ENCODE data around the gene SND1. TPM values are rescaled to one million over a fixed set of nuclear protein-coding genes. Genes with fewer than 3 reads are reported as not detected.

SND1 gene
- total RNA-seq, 1 experiment from 2014 or later = 139 TPM

DNA sequence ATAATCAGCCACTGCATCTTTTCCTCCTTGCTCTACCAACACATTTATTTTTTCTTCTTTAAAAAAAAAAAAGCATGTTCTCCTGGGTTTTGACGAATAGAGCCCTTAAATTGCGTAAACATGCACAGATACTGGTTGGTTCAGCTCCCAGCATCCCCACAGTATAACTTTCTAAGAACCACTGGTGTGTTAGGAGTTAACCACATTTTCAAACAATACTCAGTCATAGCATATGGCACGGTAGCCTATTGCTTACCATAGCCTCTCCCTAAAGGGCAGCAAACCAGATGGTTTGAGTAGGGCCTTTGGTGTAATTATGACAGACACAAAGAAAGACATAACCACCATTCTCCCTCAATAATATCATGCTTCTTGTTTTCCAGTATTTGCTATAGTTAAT, 234.3 kb downstream of the SND1 start:
- no peak for DNase-seq
- H4K20me1 ChIP-seq (ENCODE audit: low read length) = no peaks in the 10 kb centered on the region
- TF ChIP-seq EZH2 (IDR thresholded peaks at IDR 0.05; ENCODE audit: low read length, unreplicated experiment) = no peak
- no peak for TF ChIP-seq EZH2phosphoT487 (IDR thresholded peaks at IDR 0.05; ENCODE audit: borderline replicate concordance, low read length)
- TF ChIP-seq, protein P1, sequence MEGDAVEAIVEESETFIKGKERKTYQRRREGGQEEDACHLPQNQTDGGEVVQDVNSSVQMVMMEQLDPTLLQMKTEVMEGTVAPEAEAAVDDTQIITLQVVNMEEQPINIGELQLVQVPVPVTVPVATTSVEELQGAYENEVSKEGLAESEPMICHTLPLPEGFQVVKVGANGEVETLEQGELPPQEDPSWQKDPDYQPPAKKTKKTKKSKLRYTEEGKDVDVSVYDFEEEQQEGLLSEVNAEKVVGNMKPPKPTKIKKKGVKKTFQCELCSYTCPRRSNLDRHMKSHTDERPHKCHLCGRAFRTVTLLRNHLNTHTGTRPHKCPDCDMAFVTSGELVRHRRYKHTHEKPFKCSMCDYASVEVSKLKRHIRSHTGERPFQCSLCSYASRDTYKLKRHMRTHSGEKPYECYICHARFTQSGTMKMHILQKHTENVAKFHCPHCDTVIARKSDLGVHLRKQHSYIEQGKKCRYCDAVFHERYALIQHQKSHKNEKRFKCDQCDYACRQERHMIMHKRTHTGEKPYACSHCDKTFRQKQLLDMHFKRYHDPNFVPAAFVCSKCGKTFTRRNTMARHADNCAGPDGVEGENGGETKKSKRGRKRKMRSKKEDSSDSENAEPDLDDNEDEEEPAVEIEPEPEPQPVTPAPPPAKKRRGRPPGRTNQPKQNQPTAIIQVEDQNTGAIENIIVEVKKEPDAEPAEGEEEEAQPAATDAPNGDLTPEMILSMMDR (conservative IDR thresholded peaks at IDR 0.05; ENCODE audit: low read depth, low read length) = no peak
- no peak overlapping the region for H3K27ac ChIP-seq (ENCODE audit: low read length)
- H2AFZ ChIP-seq (ENCODE audit: low read length) = no peak overlapping the region
- no peak for ATAC-seq
- H3K36me3 ChIP-seq (ENCODE audit: low read depth, low read length) = peaks cover 24% of the 10 kb centered on the region
- no peak overlapping the region for H3K4me3 ChIP-seq (ENCODE audit: low read length)
- no peaks in the 10 kb centered on the region for H3K79me2 ChIP-seq (ENCODE audit: low read length)
- no peaks in the 10 kb centered on the region for H3K27me3 ChIP-seq (ENCODE audit: low read length)
- no peaks in the 10 kb centered on the region for H3K4me1 ChIP-seq (ENCODE audit: insufficient read depth, low read length)
- no peaks in the 10 kb centered on the region for H3K9me3 ChIP-seq (ENCODE audit: low read length)
- H3K9ac ChIP-seq (ENCODE audit: low read length) = no peak overlapping the region
- ChIA-PET POLR2A (ENCODE audit: unreplicated experiment) (no interaction called here), CTCF (no interaction called here)
- H3F3A ChIP-seq (ENCODE audit: low read length, unreplicated experiment) = no peaks in the 10 kb centered on the region
- no TSS peak for BruUV-seq (replicated peaks)
- intact Hi-C loops (cut with micrococcal nuclease) = no loop called here
- H3K9me2 ChIP-seq (replicated peaks; ENCODE audit: low read length) = no peaks in the 10 kb centered on the region
- no peak overlapping the region for H3K4me2 ChIP-seq (ENCODE audit: low read length)

DNA sequence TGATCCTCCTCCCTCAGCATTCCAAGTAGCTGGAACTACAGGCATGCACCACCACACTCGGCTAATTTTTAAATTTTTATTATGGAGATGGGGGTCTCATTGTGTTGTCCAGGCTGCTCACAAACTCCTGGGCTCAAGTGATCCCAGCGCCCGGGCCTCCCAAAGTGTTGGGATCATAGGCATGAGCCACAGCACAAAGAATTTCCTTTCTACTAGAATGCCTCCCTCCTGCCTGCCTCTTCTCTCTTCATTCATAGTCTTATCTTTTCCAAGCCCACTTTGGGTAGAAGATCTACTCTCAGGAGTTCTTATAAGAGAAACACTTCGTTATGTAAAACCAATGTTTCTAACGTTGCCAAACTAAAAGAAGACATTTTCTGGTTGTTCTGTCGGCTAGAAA, 235.1 kb downstream of the SND1 start:
- H3K79me2 ChIP-seq (ENCODE audit: low read length) = no peaks in the 10 kb centered on the region
- peaks cover 30% of the 10 kb centered on the region for H3K36me3 ChIP-seq (ENCODE audit: low read depth, low read length)
- ATAC-seq = no peak
- intact Hi-C loops (cut with micrococcal nuclease) = no loop called here
- TF ChIP-seq, protein P1 (conservative IDR thresholded peaks at IDR 0.05; ENCODE audit: low read depth, low read length) = no peak
- TF ChIP-seq EZH2 (IDR thresholded peaks at IDR 0.05; ENCODE audit: low read length, unreplicated experiment) (no peak), EZH2phosphoT487 (IDR thresholded peaks at IDR 0.05; ENCODE audit: borderline replicate concordance, low read length) (no peak)
- H3K9me3 ChIP-seq (ENCODE audit: low read length) = no peaks in the 10 kb centered on the region
- no peaks in the 10 kb centered on the region for H3K9me2 ChIP-seq (replicated peaks; ENCODE audit: low read length)
- CTCF ChIA-PET = no interaction called here
- H3K4me1 ChIP-seq (ENCODE audit: insufficient read depth, low read length) = no peaks in the 10 kb centered on the region
- no peak overlapping the region for H2AFZ ChIP-seq (ENCODE audit: low read length)
- no peaks in the 10 kb centered on the region for H3K27me3 ChIP-seq (ENCODE audit: low read length)
- H4K20me1 ChIP-seq (ENCODE audit: low read length) = peaks cover 1% of the 10 kb centered on the region; the same call in 1 of the 2 replicates
- no peaks in the 10 kb centered on the region for H3F3A ChIP-seq (ENCODE audit: low read length, unreplicated experiment)
- H3K4me2 ChIP-seq (ENCODE audit: low read length) = no peak overlapping the region
- no peak for DNase-seq
- POLR2A ChIA-PET (ENCODE audit: unreplicated experiment) = no interaction called here
- no peak overlapping the region for H3K4me3 ChIP-seq (ENCODE audit: low read length)
- H3K27ac ChIP-seq (ENCODE audit: low read length) = no peak overlapping the region
- no TSS peak for BruUV-seq (replicated peaks)
- H3K9ac ChIP-seq (ENCODE audit: low read length) = no peak overlapping the region

DNA sequence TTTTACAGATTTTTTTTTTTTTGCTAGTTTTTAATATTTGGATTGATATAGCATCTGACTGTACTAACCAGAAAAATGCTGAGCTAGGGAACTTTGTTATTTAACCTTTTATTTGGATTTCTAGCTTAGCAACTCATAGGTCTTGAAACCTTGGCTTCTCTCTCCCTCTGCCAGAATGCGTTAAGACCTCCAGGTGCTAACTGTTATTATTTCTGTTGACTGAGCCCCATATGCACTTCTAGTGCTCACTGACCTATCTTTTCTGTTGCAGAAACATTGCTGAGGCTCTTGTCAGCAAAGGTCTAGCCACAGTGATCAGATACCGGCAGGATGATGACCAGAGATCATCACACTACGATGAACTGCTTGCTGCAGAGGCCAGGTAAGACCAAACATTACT, 235.6 kb downstream of the SND1 start:
- H3K36me3 ChIP-seq (ENCODE audit: low read depth, low read length) = peaks cover 30% of the 10 kb centered on the region
- peaks cover 3% of the 10 kb centered on the region; the same call in 1 of the 2 replicates for H4K20me1 ChIP-seq (ENCODE audit: low read length)
- no peaks in the 10 kb centered on the region for H3K9me2 ChIP-seq (replicated peaks; ENCODE audit: low read length)
- no peak for TF ChIP-seq EZH2phosphoT487 (IDR thresholded peaks at IDR 0.05; ENCODE audit: borderline replicate concordance, low read length)
- no peak for TF ChIP-seq EZH2 (IDR thresholded peaks at IDR 0.05; ENCODE audit: low read length, unreplicated experiment)
- TF ChIP-seq, protein P1 (conservative IDR thresholded peaks at IDR 0.05; ENCODE audit: low read depth, low read length) = no peak
- no peaks in the 10 kb centered on the region for H3K9me3 ChIP-seq (ENCODE audit: low read length)
- ChIA-PET CTCF (no interaction called here), POLR2A (ENCODE audit: unreplicated experiment) (no interaction called here)
- no peak overlapping the region for H3K4me2 ChIP-seq (ENCODE audit: low read length)
- no peak overlapping the region for H3K4me3 ChIP-seq (ENCODE audit: low read length)
- BruUV-seq (replicated peaks) = no TSS peak
- DNase-seq (no peak), ATAC-seq (no peak)
- no peak overlapping the region for H2AFZ ChIP-seq (ENCODE audit: low read length)
- no peak overlapping the region for H3K27ac ChIP-seq (ENCODE audit: low read length)
- H3K79me2 ChIP-seq (ENCODE audit: low read length) = no peaks in the 10 kb centered on the region
- no peaks in the 10 kb centered on the region for H3K27me3 ChIP-seq (ENCODE audit: low read length)
- H3K4me1 ChIP-seq (ENCODE audit: insufficient read depth, low read length) = no peaks in the 10 kb centered on the region
- intact Hi-C loops (cut with micrococcal nuclease) = no loop called here
- no peak overlapping the region for H3K9ac ChIP-seq (ENCODE audit: low read length)
- H3F3A ChIP-seq (ENCODE audit: low read length, unreplicated experiment) = no peaks in the 10 kb centered on the region

Measured in PC-3 (cell line).